Measurements from ENCODE around the gene TMEM88.

- no peak for TF ChIP-seq ZNF274 (IDR thresholded peaks at IDR 0.05; ENCODE audit: low read depth, low read length)
- TF ChIP-seq SUZ12 (IDR thresholded peaks at IDR 0.05; ENCODE audit: extremely low read depth, insufficient read depth, insufficient read length), result no peak
- TF ChIP-seq YY1 (IDR thresholded peaks at IDR 0.05; ENCODE audit: insufficient read depth, insufficient read length), result no peak
These were observed 20.3 kb upstream of the TMEM88 start for GRCh38 chr17:7834542-7834956.

Measured in NT2/D1 (cell line).